ENCODE measurements around the gene GPLD1.

GPLD1 gene, protein sequence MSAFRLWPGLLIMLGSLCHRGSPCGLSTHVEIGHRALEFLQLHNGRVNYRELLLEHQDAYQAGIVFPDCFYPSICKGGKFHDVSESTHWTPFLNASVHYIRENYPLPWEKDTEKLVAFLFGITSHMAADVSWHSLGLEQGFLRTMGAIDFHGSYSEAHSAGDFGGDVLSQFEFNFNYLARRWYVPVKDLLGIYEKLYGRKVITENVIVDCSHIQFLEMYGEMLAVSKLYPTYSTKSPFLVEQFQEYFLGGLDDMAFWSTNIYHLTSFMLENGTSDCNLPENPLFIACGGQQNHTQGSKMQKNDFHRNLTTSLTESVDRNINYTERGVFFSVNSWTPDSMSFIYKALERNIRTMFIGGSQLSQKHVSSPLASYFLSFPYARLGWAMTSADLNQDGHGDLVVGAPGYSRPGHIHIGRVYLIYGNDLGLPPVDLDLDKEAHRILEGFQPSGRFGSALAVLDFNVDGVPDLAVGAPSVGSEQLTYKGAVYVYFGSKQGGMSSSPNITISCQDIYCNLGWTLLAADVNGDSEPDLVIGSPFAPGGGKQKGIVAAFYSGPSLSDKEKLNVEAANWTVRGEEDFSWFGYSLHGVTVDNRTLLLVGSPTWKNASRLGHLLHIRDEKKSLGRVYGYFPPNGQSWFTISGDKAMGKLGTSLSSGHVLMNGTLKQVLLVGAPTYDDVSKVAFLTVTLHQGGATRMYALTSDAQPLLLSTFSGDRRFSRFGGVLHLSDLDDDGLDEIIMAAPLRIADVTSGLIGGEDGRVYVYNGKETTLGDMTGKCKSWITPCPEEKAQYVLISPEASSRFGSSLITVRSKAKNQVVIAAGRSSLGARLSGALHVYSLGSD

DNA sequence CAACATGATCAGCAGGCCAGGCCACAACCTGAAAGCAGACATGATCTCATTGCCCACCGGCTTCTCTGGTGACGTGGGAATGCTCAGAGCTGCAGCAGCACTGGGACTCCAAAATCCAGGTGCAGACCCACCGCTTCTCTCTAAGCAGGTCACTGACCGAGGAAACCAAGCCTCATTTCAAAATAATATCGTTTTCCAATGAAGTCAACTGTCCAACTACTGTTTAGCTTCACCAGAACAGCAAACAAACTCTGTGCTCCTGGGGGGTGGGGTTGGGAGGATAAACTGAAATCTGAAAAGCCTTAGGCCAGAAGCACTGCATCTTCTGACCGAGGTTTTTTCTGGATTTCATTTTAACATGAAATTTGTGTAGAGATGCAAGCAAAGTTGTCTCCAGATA, at the start of gene GPLD1:
Gene GPLD1 (minus strand): TSS at position 109 of the 400 bp plus-strand sequence. CDS start 67 bp downstream, at position 42.
- Mint-ChIP-seq H3K4me1 (ENCODE audit: low read depth) (peaks cover 11% of the 10 kb centered on the region), H3K4me3 (no peak within 1 kb of the TSS), H3K27me3 (ENCODE audit: low read depth) (no peaks in the 10 kb centered on the region), H3K36me3 (ENCODE audit: low read depth) (no peaks in the 10 kb centered on the region), H3K27ac (no peak within 1 kb of the TSS), H3K9me3 (no peaks in the 10 kb centered on the region)
- DNase-seq (ENCODE audit: low spot score): no peak

DNA sequence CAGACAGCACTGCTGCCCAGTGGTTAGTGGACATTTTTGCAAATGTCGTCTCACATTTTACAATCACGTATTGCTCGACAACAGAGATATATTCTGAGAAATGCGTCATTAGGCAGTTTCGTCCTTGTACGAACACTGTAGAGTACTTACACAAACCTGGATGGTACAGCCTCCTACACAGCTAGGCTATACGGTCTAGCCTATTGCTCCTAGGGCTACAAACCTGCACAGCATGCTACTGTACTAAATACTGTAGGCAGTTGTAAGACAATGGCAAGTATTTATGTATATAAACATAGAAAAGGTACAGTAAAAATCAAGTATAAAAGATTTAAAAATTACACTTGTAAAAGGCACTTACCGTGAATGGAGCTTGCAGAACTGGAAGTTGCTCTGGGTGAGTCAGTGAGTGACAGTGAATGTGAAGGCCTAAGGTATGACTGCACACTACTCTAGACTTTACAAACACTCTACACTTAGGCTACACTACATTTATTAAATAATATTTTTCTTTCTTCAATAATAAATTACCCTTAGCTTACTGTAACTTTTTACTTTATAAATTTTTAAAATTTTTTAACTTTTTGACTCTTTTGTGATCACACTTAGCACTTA, 48.5 kb upstream of the GPLD1 start:
- Mint-ChIP-seq H3K36me3 (ENCODE audit: low read depth) (no peaks in the 10 kb centered on the region), H3K27ac (no peak overlapping the region), H3K9me3 (no peaks in the 10 kb centered on the region), H3K4me1 (ENCODE audit: low read depth) (no peaks in the 10 kb centered on the region), H3K4me3 (no peak overlapping the region), H3K27me3 (ENCODE audit: low read depth) (no peaks in the 10 kb centered on the region)
- no peak for DNase-seq (ENCODE audit: low spot score)

DNA sequence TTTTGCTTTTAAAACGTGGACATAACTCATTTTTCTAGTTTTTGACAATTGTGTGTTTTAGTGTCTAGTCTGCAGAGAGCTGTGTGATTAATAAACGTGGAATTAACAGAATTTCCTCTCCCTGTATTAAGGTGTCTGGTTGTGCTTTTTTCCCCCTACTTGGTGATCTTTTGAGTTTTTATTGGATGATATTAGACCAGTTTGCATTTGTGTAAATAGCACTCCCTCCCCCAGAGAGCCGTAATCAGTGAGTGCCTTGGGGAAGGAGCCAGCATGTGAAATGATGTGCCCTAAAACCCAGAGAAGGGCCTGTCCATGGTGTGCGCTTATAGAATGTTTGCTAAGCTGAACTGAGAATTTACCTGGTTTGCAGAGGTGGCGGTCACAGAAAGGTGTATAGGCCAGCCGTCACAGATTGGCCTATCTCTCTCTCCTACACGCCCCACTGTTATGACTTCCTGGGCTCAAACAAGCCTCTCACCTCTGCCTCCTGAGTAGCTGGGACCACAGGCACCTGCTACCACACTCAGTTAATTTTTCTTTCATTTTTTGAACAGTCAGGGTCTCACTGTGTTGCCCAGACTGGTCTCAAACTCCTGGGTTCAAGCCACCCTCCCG, 47.8 kb upstream of the GPLD1 start:
- H3K36me3 Mint-ChIP-seq (ENCODE audit: low read depth): no peaks in the 10 kb centered on the region
- no peak overlapping the region for H3K27ac Mint-ChIP-seq
- H3K9me3 Mint-ChIP-seq: no peaks in the 10 kb centered on the region
- H3K4me1 Mint-ChIP-seq (ENCODE audit: low read depth): no peaks in the 10 kb centered on the region
- H3K27me3 Mint-ChIP-seq (ENCODE audit: low read depth): no peaks in the 10 kb centered on the region
- H3K4me3 Mint-ChIP-seq: no peak overlapping the region
- no peak for DNase-seq (ENCODE audit: low spot score)

DNA sequence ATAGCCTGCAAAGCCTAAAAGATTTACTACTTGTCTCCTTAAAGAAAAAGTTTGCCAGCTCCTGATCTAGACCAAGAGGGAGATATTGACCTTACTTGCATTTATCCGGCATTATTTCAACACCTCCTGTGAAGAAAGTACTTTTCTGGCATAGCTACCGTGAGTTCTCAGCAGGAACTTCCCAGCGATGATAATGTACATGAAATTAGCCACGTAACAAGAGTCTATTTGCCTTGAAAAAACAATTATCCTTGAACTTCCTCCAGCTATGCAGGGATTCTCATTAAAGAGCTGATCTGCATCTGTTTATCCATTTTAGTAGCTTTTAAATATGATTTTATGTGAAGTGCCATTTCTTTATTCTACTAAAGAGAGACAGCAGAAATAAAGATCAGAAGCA, 47.1 kb upstream of the GPLD1 start:
- no peaks in the 10 kb centered on the region for H3K9me3 Mint-ChIP-seq
- no peaks in the 10 kb centered on the region for H3K27me3 Mint-ChIP-seq (ENCODE audit: low read depth)
- DNase-seq (ENCODE audit: low spot score): no peak
- H3K36me3 Mint-ChIP-seq (ENCODE audit: low read depth): no peaks in the 10 kb centered on the region
- no peaks in the 10 kb centered on the region for H3K4me1 Mint-ChIP-seq (ENCODE audit: low read depth)
- no peak overlapping the region for H3K4me3 Mint-ChIP-seq
- no peak overlapping the region for H3K27ac Mint-ChIP-seq

DNA sequence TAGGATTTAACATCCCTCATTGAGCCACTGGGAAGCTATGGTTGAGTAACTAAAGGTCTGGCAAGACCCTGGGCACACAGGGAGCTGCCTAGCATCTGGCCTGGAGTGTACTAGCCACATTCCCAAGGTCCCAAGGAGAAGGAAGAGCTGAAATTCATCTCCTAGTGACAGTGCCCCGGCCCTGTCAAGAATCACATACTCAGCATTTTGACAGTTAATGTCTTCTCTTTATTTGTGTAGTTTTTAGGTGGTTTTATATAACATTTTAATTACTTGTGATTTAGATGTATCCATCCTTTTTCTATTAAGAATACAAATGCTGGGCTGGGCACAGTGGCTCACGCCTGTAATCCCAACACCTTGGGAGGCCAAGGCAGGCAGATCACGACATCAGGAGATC, 45.8 kb upstream of the GPLD1 start:
- Mint-ChIP-seq H3K36me3 (ENCODE audit: low read depth) (no peaks in the 10 kb centered on the region), H3K27ac (no peak overlapping the region), H3K4me3 (no peak overlapping the region), H3K4me1 (ENCODE audit: low read depth) (no peaks in the 10 kb centered on the region), H3K9me3 (no peaks in the 10 kb centered on the region), H3K27me3 (ENCODE audit: low read depth) (no peaks in the 10 kb centered on the region)
- DNase-seq (ENCODE audit: low spot score): no peak

DNA sequence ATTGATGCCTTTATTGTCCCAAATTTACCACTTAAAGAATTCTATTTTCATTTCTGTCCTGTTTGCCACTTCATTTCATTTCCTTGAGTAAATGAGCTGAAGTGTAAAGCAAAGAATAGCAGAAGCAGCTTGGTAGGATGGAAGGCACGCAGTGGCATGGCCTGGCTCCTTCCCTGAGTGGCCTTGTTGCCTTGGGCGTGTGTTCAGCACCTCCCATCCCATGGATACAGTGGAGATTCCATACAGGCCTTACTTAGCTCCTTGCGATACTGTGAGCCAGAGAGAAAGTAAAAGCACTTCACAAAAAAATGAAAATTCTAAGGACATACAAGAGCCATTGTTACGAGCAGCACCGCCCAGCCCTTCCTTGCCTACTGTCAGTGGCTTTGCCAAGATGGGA, 45.0 kb upstream of the GPLD1 start:
- no peaks in the 10 kb centered on the region for H3K27me3 Mint-ChIP-seq (ENCODE audit: low read depth)
- H3K9me3 Mint-ChIP-seq: no peaks in the 10 kb centered on the region
- H3K36me3 Mint-ChIP-seq (ENCODE audit: low read depth): no peaks in the 10 kb centered on the region
- DNase-seq (ENCODE audit: low spot score): no peak
- H3K27ac Mint-ChIP-seq: no peak overlapping the region
- H3K4me1 Mint-ChIP-seq (ENCODE audit: low read depth): no peaks in the 10 kb centered on the region
- no peak overlapping the region for H3K4me3 Mint-ChIP-seq

DNA sequence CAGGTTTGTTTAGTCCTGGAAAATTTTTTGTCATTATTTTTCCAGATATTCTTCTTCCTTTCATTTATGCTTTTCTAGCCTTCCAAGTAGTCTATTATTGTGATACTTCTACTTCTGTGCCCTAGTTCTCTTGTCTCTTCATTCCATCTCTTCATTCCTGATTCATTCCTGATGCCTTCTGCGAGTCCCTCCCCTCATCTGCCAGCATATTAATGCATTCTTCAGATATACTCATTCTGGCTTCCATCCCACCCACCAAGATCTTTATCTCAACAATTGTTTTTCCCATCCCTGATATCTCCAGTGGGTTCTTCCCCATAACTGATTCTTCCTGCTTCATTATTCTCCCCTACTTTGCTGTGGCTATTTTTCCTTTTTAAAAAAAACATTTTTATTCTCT, 40.6 kb upstream of the GPLD1 start:
- Mint-ChIP-seq H3K9me3 (no peaks in the 10 kb centered on the region), H3K27me3 (ENCODE audit: low read depth) (no peaks in the 10 kb centered on the region)

DNA sequence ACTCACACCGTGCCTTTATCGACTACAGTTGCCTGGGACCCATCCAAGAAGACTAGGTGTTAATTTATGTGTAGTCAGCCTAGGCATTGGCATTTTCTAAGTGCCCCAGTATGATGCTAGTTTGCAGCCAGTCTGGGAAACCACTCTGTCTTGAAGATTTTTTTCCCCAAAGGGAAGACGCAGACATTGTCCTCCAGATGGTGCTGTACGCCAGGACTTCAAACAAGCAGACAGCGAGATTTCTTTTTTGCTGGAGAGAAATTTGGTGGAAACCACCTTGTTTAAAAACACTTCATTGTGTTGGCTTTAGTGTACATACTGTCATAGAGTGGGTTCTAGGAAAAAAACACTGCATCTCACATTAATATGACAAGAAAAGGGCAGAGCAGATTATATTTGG, 35.4 kb upstream of the GPLD1 start:
- Mint-ChIP-seq H3K9me3 (no peaks in the 10 kb centered on the region), H3K27ac (no peak overlapping the region), H3K4me3 (no peak overlapping the region), H3K36me3 (ENCODE audit: low read depth) (no peaks in the 10 kb centered on the region), H3K27me3 (ENCODE audit: low read depth) (no peaks in the 10 kb centered on the region), H3K4me1 (ENCODE audit: low read depth) (peaks cover 4% of the 10 kb centered on the region)
- no peak for DNase-seq (ENCODE audit: low spot score)

More for the DNA sequence above, 40.6 kb upstream of the GPLD1 start:
- Mint-ChIP-seq H3K36me3 (ENCODE audit: low read depth) (no peaks in the 10 kb centered on the region), H3K4me3 (no peak overlapping the region), H3K4me1 (ENCODE audit: low read depth) (peaks cover 2% of the 10 kb centered on the region), H3K27ac (no peak overlapping the region)
- no peak for DNase-seq (ENCODE audit: low spot score)

DNA sequence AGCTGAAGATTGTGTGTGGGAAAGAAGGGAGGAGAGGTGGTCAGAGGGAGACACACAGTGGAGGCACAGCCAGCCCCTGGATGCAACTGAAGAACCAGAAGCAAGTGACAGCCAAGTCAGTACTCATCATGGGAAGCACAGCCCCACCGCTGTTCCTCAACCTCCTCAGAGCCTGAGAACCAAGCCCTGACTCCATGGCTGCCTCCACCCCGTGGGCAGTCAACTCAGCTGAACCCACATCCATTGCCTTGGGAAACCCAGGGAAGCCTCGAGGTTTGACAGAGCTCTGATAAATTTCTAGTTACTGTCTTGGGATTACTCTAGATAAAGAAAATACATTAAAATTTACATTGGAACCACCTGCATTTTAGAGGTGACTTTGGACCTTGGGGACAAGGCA, 35.0 kb upstream of the GPLD1 start:
- DNase-seq (ENCODE audit: low spot score): no peak
- Mint-ChIP-seq H3K27me3 (ENCODE audit: low read depth) (no peaks in the 10 kb centered on the region), H3K27ac (no peak overlapping the region), H3K4me3 (no peak overlapping the region), H3K4me1 (ENCODE audit: low read depth) (peaks cover 4% of the 10 kb centered on the region), H3K9me3 (no peaks in the 10 kb centered on the region), H3K36me3 (ENCODE audit: low read depth) (no peaks in the 10 kb centered on the region)

DNA sequence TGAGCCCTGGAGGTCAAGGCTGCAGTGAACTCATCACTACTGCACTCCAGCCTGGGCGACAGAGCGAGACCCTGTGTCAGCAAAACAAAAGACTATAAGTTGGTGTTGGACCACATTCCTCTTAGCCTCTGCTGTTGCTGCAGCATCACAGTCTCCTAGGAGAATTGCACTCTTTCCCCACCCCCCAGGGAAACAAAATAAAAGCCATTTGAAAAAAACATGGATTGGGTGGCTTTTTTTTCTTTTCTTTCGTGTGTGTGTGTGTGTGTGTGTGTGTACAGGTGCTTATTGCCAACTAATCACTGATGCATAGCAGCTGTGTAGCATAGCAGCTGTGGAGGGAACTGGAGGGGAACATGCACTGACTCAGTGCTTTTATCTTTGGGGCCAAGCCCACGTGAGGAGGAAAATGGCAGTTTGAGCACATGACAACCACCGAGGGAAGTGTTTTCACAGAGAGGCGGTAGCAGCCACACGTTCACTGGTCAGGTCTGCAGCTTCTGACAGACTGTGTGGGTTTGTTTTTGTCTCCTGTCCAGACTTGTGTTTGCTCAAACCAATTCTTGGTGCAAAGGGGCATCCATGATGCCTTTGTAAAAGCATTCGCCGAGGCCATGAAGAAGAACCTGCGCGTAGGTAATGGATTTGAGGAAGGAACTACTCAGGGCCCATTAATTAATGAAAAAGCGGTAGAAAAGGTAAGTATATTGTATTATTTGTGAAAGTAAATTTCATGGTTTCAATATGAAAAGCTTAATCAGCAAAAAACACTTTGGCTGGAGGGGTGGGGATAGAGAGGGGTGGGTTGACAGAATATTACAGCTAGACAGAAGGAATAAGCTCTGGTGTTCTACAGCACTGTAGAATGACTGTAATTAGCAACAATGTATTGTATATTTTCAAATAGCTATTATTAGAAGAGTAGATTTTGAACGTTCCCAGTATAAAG, 33.1 kb upstream of the GPLD1 start:
- Mint-ChIP-seq H3K27ac (no peak overlapping the region), H3K27me3 (ENCODE audit: low read depth) (no peaks in the 10 kb centered on the region), H3K4me3 (no peak overlapping the region), H3K9me3 (no peaks in the 10 kb centered on the region), H3K4me1 (ENCODE audit: low read depth) (peaks cover 8% of the 10 kb centered on the region), H3K36me3 (ENCODE audit: low read depth) (no peaks in the 10 kb centered on the region)
- no peak for DNase-seq (ENCODE audit: low spot score)

DNA sequence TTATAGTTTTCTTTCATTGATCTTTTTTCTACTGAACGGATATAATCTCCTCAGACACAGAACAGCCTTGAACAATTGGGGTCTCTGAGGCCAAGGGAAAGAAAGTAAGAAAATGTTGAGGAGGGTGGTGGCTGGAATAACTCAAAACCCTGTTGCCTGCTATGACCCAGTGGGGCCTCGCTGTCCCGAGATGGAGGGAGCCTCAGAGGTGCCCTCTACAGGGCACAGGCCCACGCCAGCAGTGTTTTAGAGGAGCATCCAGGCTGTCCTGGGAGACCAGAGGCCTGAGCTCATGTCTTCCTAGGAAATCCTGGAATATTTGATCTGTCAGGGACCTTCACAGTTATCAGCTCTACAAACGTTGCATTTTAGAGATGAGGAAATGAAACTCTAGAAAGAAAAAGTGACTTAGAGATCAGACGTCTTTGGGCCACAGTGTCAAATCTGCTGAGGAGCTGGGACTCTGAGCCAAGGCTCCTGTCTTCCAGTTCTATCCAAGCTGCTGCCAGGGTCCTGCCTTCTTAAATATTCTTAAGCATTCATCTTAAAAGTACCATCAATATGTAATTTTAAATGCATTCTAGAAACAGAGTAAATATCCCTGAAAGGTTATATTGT, 31.7 kb upstream of the GPLD1 start:
- Mint-ChIP-seq H3K27me3 (ENCODE audit: low read depth) (no peaks in the 10 kb centered on the region), H3K27ac (no peak overlapping the region), H3K9me3 (no peaks in the 10 kb centered on the region), H3K4me1 (ENCODE audit: low read depth) (peaks cover 8% of the 10 kb centered on the region), H3K36me3 (ENCODE audit: low read depth) (no peaks in the 10 kb centered on the region), H3K4me3 (no peak overlapping the region)
- peak; percentile 24 for DNase-seq (ENCODE audit: low spot score)

DNA sequence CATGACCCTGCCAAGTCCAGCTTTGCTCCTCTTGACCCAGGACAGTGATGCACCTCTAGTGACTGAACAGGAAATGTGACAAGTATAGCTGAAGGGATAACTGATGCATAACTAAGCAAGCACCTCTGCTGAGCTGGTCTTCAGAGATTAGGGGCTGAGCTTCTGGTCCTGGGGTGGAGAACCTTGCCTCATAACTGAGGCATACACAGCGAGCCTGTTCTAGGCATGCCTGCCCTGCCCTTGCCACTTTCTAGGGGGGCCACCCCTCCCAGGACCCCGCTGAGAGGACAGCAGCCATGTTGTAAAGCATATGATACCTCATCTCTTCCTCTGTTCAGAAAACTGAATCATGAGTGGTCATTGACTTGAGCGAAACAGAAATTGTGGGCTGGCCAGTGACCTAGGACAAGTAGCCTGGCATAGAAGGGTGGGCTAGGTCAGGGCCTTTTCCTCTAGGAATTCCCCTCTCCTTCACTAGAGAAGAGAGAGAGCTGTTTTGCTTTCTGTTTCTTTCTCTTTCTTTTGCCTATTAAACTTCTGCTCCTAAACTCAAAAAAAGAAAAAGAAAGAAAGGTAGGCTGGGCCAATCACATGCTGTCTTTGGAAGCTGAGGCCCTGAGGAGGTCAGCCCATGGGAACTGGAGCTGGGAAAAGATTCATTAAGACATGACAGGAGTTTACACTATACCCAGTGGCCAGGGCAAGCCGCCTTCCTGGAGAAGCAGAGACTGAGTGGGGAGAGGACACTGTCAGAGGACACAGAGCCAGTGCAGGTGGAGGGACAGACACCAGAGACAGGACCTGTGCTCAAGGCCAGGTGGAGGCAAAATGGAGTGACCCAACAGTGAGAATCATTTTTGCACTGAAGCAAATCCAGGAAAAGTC, 28.5 kb upstream of the GPLD1 start:
- no peak for DNase-seq (ENCODE audit: low spot score)
- H3K27ac Mint-ChIP-seq: peak overlapping the region; percentile 45
- peaks cover 8% of the 10 kb centered on the region for H3K4me1 Mint-ChIP-seq (ENCODE audit: low read depth)
- H3K27me3 Mint-ChIP-seq (ENCODE audit: low read depth): no peaks in the 10 kb centered on the region
- H3K36me3 Mint-ChIP-seq (ENCODE audit: low read depth): peaks cover 2% of the 10 kb centered on the region
- no peak overlapping the region for H3K4me3 Mint-ChIP-seq
- H3K9me3 Mint-ChIP-seq: no peaks in the 10 kb centered on the region

Data from T-helper 2 cell treated with Interferon-gamma antibody and Interleukin-4, amounts not matched to agents 5 μg/mL and 100 μg/mL, for 36 hours (primary cell).